GM18951 (cell line): ENCODE results near the gene C18orf63.
"Not testable (repeated sequence)": the region's sequence is repeated elsewhere in the genome, so short reads cannot be mapped to it uniquely, and the experiment has no call there.

Experiments
- POLR2A ChIP-seq: IDR thresholded peaks from 4 replicates; pipeline ENCODE4 v1.6.1; 2011; ENCODE audit warnings: mild to moderate bottlenecking; ENCODE audit not compliant: insufficient read length, insufficient read depth; ENCODE audit errors: extremely low read depth
- in situ Hi-C: fragments of 300-500 bp; cut with MboI; formaldehyde crosslinking; loops from one replicate; pipeline ENCODE4 v1.12.0; 2022; ENCODE audit warnings: low sequenced_read_pairs, mixed read lengths, inconsistent platforms; ENCODE audit not compliant: unreplicated experiment

Gene C18orf63

GRCh38 chr18:74326231-74326630, 10.6 kb downstream of the C18orf63 start:
- in situ Hi-C loops: no loop called here
- TF ChIP-seq POLR2A: no peak

GRCh38 chr18:74326791-74327190, 11.2 kb downstream of the C18orf63 start:
- in situ Hi-C loops: not testable (repeated sequence)

GRCh38 chr18:74328206-74328605, 12.6 kb downstream of the C18orf63 start:
- no peak for TF ChIP-seq POLR2A
- in situ Hi-C loops: no loop called here

GRCh38 chr18:74329688-74330205, 14.1 kb downstream of the C18orf63 start:
- in situ Hi-C loops: no loop called here
- no peak for TF ChIP-seq POLR2A

GRCh38 chr18:74331404-74331803, 15.8 kb downstream of the C18orf63 start:
- in situ Hi-C loops: no loop called here
- TF ChIP-seq POLR2A: no peak

- TF ChIP-seq POLR2A: no peak
- in situ Hi-C loops: no loop called here
These were observed 17.5 kb downstream of the C18orf63 start for GRCh38 chr18:74333091-74333490.

- in situ Hi-C loops: no loop called here
- TF ChIP-seq POLR2A: no peak
These were observed 18.7 kb downstream of the C18orf63 start for GRCh38 chr18:74334242-74334893.

DNA sequence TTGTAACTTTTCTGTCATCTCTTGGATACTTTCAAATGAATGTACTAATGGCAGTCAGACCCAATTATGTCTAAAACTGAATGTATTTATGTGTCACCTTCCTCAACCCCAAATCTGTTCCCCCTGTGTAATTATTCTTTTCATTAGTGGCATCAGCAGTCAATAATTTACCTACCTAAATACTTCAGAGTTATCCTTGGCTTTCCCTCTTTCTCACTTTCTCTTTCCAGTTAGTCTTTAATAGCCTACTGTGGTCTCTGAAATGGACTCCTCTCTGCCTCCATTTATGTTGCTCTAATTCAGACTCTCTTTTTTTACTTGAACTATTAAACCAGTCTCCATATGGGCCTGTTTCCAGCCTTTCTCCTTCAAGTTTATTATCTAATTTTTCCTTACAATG, 21.0 kb downstream of the C18orf63 start:
- no peak for TF ChIP-seq POLR2A
- in situ Hi-C loops: no loop called here

- in situ Hi-C loops: no loop called here
These were observed 21.7 kb downstream of the C18orf63 start for GRCh38 chr18:74337155-74337911.

DNA sequence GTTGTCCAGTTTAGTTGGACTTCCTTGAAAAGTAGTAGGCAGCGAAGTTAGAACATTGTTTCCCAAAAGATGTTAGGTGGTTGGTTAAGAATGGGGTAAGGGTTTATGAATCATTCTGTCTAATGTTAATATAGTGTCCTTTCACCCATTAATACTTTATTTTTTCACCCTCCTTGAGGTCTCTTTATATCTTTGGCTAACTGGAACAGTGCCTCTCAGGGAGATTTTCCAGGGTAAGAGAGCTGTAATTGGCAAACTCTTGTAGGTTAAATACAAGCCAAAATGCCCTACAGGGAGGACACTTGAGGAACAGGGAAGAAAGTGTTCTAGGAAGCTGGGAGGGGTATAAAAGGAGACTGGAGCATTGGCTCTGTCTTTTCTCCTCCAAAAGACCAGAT, 22.3 kb downstream of the C18orf63 start:
- in situ Hi-C loops: no loop called here

More at GRCh38 chr18:74337155-74337911, 21.7 kb downstream of the C18orf63 start:
- TF ChIP-seq POLR2A: no peak

DNA sequence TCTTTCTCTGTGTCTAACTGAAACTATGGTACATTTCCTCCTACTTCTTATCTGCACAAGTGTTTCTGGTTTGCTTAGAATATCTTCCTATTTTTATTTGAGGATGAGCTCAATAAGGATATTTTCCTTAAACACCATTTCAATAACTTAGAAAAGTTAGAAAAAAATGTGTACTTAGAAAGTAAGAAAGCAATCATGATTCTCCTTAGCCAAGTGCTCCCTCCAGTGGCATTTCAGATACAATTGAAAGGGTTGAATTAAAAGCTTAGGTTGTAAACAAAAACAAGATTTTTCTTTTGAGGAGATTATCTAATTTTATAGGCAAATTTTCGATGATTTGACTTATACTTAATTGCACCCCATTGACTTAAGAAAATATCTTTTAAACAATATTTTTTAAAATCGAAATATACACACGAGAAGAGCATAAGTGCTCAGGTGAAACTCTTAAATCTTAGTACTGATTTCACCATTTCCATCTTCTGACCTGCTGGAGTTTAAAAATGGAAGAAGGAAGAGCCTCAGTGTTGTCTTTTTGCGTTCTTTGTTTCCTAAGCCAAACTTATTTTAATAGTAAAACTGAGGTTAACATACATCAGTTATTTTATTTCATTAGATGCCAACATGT, 26.9 kb downstream of the C18orf63 start:
- no peak for TF ChIP-seq POLR2A
- in situ Hi-C loops: loop anchor here (10.0 kb wide), 1 partner anchor 148 kb away; no protein-coding TSS in a partner anchor

More for the DNA sequence above, 22.3 kb downstream of the C18orf63 start:
- TF ChIP-seq POLR2A: no peak

DNA sequence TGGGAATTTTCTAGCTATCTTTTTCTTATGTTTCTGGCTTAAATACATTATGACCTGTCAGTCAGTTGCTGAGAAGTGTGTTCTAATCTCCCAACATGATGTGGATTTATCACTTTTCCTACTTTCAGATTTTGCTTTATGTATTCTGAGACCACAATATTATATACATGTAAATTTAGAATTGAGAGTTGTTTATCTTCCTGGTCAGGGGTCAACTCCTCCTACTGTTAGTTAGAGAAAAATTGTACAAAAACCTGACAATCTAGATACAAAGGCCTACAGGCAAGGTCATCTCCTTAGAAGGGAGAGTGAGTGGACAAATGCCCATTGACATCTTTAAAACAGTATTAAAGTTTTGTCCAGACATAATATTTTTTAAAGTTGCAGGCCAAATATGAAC, 30.6 kb downstream of the C18orf63 start:
- no peak for TF ChIP-seq POLR2A
- in situ Hi-C loops: loop anchor here (10.0 kb wide), 1 partner anchor 151 kb away; no protein-coding TSS in a partner anchor

- no peak for TF ChIP-seq POLR2A
- in situ Hi-C loops: loop anchor here (10.0 kb wide), 1 partner anchor 154 kb away; no protein-coding TSS in a partner anchor
These were observed 32.9 kb downstream of the C18orf63 start for GRCh38 chr18:74348581-74348980.

- TF ChIP-seq POLR2A: no peak
- in situ Hi-C loops: loop anchor here (25.0 kb wide), 1 partner anchor 211 kb away; no protein-coding TSS in a partner anchor
These were observed 35.7 kb downstream of the C18orf63 start for GRCh38 chr18:74351354-74351753.
